ENCODE measurements around the gene CPSF4L. TPM values are rescaled to one million over a fixed set of nuclear protein-coding genes. Genes with fewer than 3 reads are reported as not detected.

The CPSF4L gene
- total RNA-seq, 2 experiments from 2014 or later = not detected

DNA sequence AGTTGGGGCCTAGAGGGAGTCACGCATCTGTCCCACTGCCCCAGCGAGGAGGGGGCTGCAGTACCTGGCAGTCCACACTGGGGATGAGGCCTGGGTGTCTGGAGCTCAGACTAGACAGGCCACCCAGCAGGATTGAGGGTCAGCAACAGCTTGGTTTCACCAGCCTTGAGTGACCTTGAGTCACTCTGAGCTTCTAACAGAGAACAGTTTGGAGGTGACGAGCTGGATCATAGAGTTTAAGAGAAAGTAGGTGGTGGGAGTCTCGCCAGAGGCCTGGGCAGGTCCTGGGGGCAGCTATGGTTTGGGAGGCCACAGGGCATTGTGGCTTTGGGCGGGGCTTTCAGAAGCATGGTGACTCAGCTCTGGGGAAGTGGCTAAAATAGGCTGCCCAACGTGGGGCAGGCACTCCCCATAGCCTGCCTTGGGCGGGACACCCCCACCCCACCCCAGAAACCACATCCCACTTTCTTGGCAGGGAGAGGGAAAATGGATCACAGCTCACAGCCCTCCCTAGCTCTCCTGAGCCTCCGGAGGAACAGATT, 29.7 kb upstream of the CPSF4L start:
- CTCF ChIA-PET = interaction anchor here (0.6 kb wide), 1 partner anchor 11 kb away, joined by 3 read pairs; no protein-coding TSS in a partner anchor
- POLR2A ChIA-PET = no interaction called here

DNA sequence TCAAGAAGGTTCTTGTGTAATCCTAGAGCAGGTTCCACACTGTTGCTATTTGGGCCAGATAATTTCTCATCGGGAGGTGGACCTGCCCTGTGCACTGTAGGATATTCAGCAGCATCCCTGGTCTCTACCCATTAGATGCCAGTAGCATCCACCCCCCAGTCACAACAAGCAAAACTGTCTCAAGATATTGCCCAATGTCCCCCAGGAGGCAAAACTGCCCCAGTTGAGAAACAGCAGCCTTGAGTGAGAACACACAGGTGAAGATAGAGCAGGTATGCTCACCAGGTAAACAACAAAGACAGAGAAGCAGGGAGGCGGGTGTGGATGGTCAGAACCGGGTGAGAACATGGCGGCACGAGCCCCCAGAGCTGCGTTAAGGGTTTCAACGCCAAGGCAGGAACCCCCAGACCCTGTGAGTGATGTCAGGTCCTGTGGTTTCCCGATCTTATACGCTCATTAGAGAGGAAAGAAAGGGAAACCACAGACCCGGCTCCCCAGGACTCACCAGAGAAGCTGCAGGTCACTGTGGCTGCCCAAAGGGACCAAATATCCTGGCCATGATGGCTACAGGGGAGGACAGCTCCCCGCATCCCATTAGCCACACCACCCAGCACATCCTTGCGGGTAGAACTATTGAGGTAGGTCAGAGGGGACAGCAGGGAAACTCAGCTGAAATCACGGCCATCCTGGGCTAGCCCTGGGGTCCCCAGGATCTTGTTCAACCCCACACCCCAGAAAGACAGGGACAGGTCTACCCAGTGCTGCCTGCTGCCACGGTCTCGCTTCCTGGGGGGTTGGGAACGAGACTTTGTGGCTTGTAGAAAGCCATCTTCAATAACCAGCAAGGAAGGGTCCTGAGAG, 28.9 kb upstream of the CPSF4L start:
- ChIA-PET POLR2A (no interaction called here), CTCF (interaction anchor here (0.6 kb wide), 1 partner anchor 10 kb away, joined by 3 read pairs; no protein-coding TSS in a partner anchor)

DNA sequence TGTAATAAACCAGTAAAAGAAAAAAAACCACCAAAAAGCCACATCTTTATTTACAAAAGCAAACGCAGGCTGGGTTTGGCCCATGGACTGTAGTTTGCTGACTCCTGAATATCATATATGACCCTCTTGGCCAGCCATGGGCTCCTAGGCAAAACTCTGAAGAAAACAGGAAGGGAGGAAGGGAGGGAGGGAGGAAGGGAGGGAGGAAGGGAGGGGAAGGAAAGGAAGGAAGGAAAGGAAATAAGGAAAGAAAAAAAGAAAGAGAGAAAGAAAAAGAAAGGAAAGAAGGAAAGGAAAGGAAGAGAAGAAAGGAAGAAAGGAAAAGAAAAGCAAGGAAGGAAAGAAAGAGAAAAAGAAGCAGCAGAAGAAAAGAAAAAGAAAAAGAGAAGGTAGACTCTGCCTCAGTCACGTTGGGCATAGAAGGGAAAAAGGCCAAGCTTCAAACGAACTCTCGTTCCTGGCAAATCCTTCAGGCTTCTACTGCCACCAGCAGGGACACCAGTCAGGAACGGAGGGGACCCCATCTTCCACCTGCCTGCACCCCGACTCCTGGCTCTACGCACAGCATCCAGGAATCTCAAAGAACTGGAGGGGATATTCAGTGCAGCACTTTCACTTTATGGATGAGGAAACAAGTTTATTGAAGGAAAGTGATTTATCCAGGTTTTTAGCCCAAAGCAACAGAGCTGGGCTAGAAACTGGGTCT, 28.0 kb upstream of the CPSF4L start:
- ChIA-PET POLR2A (no interaction called here), CTCF (no interaction called here)

DNA sequence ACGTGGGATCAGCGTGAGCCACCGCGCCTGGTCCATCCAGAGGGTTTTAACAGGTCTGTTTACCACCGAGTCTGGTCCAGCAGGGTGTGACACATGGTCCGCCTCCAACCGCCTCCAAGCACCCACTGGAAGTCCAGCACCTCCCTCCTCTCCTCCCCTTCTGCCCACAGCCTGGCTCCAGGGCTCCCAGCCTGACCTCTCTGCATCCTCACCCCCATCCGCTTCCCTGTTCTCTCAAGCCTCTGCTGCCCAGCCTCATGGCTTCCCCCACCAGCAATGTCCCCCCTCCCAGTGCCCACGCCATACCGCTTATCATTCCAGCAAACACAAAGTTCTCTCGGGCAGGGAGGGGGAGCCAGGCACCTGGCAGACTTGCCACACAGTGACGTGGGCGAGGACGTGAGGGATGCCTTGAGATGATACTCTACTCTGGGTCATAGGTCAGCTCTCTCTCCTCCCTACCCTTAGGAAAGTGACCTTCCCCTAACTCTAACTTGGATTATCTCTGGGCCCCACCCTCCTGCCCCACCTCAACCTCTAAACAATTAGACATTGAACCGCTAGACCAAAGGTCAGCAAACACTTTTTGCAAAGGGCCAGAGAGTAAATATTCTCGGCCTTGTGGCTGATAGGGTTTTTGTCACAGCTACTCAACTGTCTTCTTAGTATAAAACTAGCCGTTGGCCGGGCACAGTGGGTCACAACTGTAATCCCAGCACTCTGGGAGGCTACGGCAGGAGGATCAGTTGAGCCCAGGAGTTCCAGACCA, 27.0 kb upstream of the CPSF4L start:
- POLR2A ChIA-PET = no interaction called here
- CTCF ChIA-PET = no interaction called here

DNA sequence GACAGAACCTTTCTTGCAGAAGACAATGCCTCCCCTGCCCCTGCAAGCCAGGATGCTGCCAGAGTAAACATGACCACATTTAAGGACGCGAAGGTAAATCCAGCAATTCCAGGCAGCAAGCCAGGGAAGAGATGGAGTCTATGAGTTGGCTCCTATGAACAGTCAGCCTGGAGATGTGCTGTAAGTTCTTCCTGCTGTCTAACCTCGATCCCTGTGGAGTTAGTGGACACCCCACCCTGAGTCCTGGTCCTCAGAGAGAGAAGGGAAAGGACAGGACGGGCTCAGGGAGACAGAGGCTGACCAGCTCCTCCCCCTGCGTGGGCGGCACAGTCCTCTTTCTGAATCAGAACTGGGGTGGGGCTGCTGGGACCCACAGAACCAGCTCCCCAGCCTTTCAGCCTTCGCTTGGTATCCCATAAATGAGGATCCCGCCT, 25.2 kb upstream of the CPSF4L start:
- CTCF ChIA-PET = no interaction called here
- POLR2A ChIA-PET = no interaction called here

DNA sequence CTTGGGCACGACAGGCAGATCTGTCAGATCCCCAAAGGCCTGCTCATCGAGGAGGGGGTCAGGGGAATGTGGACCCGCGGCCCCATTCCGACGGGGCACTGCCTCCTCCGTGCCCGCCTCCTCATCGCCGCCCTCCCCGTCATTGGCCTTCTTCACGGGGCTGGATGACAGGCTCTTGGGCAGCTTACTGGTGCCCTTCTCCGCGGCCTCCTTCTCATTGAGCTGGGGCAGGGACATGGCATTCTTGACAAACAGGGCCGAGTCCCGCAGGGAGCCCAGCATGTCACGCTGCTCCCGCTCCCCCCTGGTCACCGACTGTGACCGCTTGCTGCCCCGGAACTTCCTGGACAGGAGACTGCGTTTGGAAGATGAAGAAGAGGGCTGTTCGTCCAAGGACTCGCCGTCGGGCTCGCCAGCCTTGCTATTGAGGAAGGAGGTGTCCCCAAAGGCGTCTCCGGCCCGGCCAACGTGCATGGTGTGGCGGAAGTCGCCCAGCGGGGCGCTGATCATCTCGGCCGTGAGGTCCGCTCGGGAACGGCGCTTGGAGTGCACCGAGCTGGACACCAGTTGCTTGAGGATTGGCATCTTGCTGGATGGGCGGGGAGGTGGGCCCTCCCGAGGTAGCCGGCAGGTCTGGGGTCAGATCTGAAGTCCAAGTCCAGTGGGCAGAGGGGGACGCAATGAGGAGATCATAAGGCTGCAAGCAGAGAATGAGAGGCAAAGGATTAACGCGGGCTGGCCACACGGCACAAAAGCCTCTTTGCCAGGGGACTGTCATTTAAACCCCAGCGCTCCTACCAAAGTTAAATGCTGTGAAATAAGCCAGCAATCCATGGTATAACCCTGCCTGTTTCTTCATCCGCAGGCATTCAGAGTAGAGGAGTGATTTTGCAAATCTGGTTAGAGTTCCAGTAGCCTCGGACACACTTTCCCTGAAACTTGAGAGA, 24.5 kb upstream of the CPSF4L start:
- ChIA-PET CTCF (no interaction called here), POLR2A (no interaction called here)

DNA sequence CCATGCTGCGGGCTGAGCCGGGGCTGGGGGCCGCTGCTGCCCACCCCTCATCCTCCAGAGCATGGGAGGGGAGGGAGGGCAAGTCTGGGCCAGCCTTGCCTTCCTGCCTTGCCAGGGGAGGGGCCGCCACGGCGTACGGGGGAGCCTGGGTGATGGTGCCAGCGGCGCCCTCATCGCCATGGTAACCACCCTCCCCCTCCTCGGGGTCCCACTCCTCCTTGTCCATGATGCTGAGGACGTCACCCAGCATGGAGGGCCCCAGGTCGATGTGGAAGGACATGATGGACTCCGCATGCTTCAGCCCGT, 23.9 kb upstream of the CPSF4L start:
- POLR2A ChIA-PET = no interaction called here
- CTCF ChIA-PET = no interaction called here

DNA sequence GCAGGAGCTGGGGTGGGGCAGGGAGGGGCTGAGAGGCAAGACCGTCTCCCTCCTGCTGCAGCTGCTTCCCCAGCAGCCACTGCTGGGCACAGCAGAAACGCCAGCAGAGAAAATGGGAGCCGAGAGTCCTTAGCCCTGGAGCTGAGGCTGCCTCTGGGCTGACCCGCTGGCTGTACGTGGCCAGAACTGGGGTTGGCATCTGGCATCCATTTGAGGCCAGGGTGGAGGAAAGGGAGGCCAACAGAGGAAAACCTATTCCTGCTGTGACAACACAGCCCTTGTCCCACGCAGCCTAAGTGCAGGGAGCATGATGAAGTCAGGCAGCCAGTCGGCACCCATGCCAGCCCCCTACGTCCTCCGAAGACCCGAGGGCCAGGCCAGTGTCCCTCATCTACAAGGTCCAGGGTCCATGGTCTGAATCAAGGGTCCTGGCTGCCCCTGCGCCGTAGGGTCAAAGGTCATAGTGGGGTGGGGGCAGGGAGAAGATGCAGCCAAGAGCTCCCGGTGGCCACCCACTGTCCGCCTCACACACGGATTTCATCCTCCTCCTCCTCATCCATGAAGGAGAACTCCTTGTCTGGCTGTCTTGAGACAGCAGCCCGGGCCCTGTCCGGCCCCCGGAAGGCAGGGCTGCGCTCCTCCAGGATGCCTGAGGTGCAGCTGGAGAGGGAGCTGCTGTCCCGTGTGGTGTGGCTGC, 23.4 kb upstream of the CPSF4L start:
- ChIA-PET POLR2A (no interaction called here), CTCF (no interaction called here)

DNA sequence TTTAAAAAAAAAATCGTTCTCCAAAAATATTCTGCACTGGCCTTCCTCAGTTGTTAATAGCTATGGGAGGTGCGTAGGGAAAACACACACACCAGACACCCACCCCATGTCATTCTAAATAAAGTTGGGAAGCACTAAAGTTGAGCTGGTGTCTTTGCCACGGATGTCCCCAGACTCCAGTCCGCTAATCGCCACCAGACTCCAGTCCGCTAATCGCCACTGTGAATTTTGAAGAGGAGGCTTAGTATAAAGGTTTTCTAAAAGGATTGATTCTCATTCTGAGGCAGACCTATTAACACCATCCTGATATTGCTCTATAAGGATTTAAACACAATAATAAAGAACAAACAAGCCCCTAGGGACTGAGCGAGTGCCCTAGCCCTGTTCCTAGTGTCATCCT, 22.7 kb upstream of the CPSF4L start:
- ChIA-PET POLR2A (no interaction called here), CTCF (no interaction called here)

DNA sequence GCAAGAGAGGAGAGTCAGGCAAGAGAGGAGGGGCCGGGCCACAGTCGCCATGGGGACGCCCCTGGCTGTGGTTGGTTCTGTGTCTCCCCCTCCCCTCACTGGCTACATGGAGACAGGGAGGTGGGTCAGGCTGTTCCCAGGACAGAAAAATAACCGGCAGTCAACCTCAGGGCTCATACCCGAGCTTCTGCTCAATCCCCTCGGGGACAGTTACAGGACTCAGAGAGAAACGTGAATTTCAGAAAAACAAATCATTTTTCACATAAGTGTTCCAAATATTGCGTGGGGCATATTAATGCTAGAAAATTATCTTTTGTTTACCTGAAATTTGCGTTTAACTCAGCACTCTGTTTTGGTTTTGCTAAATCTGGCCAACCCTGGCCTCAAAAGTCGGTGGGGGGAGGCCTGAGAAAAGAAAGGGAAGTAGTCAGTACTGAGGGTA, 22.2 kb upstream of the CPSF4L start:
- CTCF ChIA-PET = no interaction called here
- POLR2A ChIA-PET = no interaction called here

DNA sequence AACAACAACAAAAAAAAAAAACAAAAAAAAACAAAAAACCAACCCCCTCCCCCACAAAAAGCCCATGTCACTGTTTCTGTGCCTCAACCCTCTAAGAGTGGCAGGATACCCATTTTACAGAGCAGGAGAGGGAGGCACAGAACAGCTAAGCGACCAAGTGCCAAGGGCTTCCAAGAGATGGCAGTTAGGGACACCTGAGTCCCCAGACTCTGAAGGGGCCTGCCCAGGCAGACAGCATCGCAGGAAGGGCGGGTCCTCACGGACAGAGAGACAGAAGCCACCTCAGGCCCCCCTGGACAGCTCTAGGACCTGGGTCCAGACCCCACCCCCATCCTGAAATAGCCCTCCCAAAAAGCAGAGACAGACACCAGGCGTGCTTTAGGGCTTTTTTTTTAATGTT, 21.6 kb upstream of the CPSF4L start:
- CTCF ChIA-PET = no interaction called here

DNA sequence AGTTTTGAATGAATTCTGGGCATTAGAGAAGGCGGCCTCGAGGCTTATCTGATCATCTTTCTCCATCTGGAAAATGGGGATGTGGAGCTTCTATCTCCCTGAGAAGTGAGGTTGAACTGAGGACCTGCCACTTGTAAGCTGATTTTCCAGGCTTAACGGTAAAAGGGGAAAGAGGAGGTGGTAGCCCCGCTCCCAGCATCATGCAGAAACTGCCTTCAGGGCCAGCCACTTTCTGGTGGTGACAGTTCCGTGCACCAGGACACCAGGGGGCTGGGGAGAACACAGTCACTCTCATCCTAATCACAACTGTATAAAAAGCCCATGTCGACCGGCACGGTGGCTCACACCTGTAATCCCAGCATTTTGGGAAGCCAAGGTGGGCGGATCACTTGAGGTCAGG, 20.9 kb upstream of the CPSF4L start:
- ChIA-PET CTCF (no interaction called here), POLR2A (interaction anchor here (0.7 kb wide), 2 partner anchors 247 to 557 kb away, joined by 4 to 9 read pairs; no protein-coding TSS in a partner anchor)

More for the DNA sequence above, 21.6 kb upstream of the CPSF4L start:
- POLR2A ChIA-PET = interaction anchor here (0.7 kb wide), 2 partner anchors 246 to 558 kb away, joined by 4 to 9 read pairs; no protein-coding TSS in a partner anchor

DNA sequence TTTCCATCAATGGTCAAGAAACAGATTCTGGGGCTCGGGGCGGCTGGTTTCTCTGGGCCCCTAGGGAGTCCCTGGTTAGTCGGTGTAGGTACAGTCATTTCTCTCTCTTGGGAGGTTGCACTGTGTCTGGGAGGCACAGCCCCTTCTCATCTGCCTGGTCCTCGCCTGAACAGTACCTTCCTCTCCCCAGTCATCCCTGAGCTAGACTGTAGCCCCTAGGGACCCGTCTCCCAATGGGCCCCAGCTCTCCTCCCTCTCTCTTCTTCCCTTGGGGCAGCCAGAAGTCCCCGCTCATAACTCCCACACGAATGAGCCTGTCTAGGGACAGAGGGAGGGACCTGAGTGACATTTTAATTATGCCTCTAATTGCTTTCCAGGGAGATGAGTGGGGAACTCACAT, 20.2 kb upstream of the CPSF4L start:
- CTCF ChIA-PET = interaction anchor here (0.6 kb wide), 1 partner anchor 18 kb away, joined by 3 read pairs; no protein-coding TSS in a partner anchor

DNA sequence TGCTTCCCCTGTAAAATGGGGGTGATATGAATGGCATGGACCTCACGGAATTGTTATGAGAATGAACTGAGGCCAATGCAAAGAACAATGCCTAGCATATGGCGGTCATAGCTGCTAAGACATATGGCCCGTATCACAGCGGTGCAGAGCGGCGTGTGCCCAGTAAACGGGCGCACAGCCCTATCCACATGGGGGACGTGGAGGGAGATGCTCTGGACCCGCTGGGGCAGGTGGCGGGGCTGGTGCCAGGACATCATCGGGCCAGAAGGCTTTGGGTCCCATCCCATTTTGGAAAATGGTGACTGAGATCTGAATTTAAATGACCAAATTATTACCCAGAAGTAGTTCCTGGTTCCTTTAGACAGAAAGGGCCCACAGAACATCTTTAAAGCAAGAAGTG, 18.5 kb upstream of the CPSF4L start:
- CTCF ChIA-PET = interaction anchor here (1.2 kb wide), 1 partner anchor 11 kb away, joined by 3 read pairs; no protein-coding TSS in a partner anchor
- POLR2A ChIA-PET = no interaction called here

More for the DNA sequence above, 20.2 kb upstream of the CPSF4L start:
- POLR2A ChIA-PET = no interaction called here

DNA sequence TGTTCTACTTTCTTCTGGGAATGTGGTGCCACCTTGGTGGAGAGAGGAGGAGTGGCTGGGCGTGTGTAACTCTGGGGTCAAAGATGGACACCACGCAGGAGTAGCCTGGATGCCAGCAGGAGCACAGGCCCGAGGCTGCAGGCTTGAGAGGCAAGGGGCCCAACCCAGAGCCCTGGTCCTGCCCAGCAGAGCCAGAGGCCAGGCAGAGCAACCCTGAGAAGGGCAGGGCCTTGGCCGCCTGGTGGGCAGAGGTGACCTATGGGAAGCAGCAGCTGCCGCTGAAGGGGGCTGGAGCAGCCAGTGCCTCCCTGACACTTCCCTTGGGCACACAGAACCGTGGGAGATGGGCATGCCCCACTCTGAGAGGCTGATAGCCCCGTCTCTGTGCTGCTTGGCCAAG, 18.0 kb upstream of the CPSF4L start:
- ChIA-PET CTCF (no interaction called here), POLR2A (no interaction called here)

DNA sequence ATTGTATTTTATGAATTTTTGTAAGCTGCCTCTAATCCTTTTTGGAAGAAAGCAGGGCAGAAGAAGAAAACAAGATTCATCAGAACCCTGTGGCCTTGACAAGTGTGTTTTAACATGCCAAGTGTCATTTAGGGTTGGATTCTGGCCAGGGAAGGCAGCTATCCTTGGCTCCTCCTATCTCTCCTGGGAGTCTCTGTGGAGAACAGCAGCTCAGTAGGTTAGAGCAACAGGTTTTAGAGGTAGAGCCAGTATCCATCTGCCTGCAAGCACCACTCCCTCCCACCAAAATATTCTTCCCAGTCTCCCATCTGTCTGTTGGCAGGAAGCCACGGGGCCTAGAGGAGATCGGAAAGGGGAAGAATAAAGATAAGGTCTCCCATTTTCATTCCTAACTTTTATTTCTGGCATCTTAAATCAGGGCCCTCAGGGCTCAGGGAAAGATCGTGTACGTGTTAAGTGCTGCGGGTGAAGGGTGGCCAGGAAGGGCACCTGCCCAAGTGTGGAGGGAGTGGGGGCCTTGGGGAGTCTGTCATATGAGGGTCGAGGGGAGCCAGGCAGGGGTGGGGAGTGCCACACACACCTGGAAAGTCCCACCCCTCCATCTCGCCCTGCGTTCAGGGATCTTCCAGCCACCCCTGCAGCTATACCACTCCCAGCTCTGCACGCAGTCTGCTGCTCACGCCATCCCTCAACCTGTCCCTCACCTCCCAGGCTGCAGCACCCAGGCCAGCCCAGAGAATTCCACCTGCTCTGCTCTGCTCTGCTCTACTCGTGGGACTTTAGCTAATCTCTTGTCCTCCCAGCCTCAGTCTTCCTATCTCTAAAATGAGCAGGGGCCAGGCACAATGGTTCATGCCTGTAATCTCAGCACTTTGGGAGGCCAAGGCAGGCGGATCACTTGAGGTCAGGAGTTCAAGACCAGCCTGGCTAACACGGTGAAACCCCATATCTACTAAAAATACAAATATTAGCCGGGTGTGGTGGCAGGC, 17.1 kb upstream of the CPSF4L start:
- CTCF ChIA-PET = interaction anchor here (0.7 kb wide), 1 partner anchor 23 kb away, joined by 4 read pairs; no protein-coding TSS in a partner anchor
- POLR2A ChIA-PET = no interaction called here

DNA sequence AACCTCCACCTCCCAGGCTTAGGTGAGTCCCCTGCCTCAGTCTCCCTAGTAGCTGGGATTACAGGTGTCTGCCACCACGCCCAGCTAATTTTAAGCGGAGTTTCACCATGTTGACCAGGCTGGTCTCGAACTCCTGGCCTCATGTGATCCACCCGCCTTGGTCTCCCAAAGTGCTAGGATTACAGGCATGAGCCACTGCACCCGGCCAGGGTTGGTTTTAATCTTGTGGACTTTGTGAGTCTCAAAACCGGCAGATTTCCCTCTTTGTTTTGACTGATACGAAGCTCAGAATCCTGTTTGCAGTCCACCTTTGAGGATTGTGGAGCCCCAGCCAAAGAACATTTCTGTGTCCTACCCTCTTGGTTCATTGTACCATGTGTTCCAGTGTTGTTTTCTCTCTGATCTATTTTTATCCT, 16.4 kb upstream of the CPSF4L start:
- POLR2A ChIA-PET = no interaction called here
- CTCF ChIA-PET = interaction anchor here (0.7 kb wide), 1 partner anchor 23 kb away, joined by 4 read pairs; no protein-coding TSS in a partner anchor

Data from activated CD8-positive, alpha-beta memory T cell treated with anti-CD3 and anti-CD28 coated beads for 36 hours (primary cell).